Liver (tissue), 9 donors: Measurements from ENCODE around the gene LGALS9. TPM values are rescaled to one million over a fixed set of nuclear protein-coding genes. Genes with fewer than 3 reads are reported as not detected.

Source experiments
- DNase-seq: peaks from one replicate; pipeline ENCODE4 v3.0.0-alpha.2; 2017; ENCODE audit warnings: low spot score
- H3K27ac ChIP-seq, 2 donors: one replicate each; pipeline ENCODE4 v1.7.0; 2013; ENCODE audit warnings: inconsistent platforms in 2 of 2, low read length in 2 of 2, control low read depth in 1 of 2, low read depth in 1 of 2, mild to moderate bottlenecking in 1 of 2
- H3K27me3 ChIP-seq, 4 donors: one replicate each; pipeline versions ENCODE4 v1.6.1 to v1.7.0; 2013; ENCODE audit warnings: low read length in 3 of 4, inconsistent platforms in 1 of 4, mild to moderate bottlenecking in 1 of 4, moderate library complexity in 1 of 4; ENCODE audit not compliant: control insufficient read depth in 4 of 4, insufficient read depth in 4 of 4
- H3K36me3 ChIP-seq, 4 donors: one replicate each; pipeline versions ENCODE4 v1.6.1 to v1.7.0; 2013; ENCODE audit warnings: low read length in 3 of 4, mild to moderate bottlenecking in 3 of 4, low read depth in 1 of 4, moderate library complexity in 1 of 4; ENCODE audit not compliant: control insufficient read depth in 4 of 4, insufficient read depth in 3 of 4
- H3K4me1 ChIP-seq, 4 donors: one replicate each; pipeline versions ENCODE4 v1.6.1 to v1.7.0; 2013; ENCODE audit warnings: low read length in 3 of 4, mild to moderate bottlenecking in 3 of 4, moderate library complexity in 1 of 4; ENCODE audit not compliant: control insufficient read depth in 4 of 4, insufficient read depth in 4 of 4
- H3K4me3 ChIP-seq, 3 donors: one replicate each; pipeline versions ENCODE4 v1.6.1 to v1.7.0; 2013; ENCODE audit warnings: low read length in 3 of 3, control low read depth in 1 of 3, low read depth in 1 of 3, mild to moderate bottlenecking in 1 of 3
- H3K9ac ChIP-seq, 2 donors: one replicate each; pipeline ENCODE4 v1.7.0; 2013; ENCODE audit warnings: low read length in 2 of 2, mild to moderate bottlenecking in 2 of 2, moderate library complexity in 2 of 2, control low read depth in 1 of 2, low read depth in 1 of 2
- H3K9me3 ChIP-seq, 4 donors: one replicate each; pipeline versions ENCODE4 v1.6.1 to v1.7.0; 2013; ENCODE audit warnings: low read length in 3 of 4; ENCODE audit not compliant: control insufficient read depth in 4 of 4
- EGR1 ChIP-seq, 2 donors: IDR thresholded peaks; 2 replicates each; pipeline ENCODE4 v1.6.1; 2016 to 2018; ENCODE audit warnings: antibody characterized with exemption in 2 of 2, low read depth in 2 of 2
- FOXA1 ChIP-seq: IDR thresholded peaks from 2 replicates; pipeline ENCODE4 v1.6.1; 2016; ENCODE audit warnings: antibody characterized with exemption
- FOXA2 ChIP-seq: IDR thresholded peaks from 2 replicates; pipeline ENCODE4 v1.6.1; 2016; ENCODE audit warnings: antibody characterized with exemption
- GABPA ChIP-seq, 2 donors: IDR thresholded peaks in 1 of 2; conservative IDR thresholded peaks in 1 of 2; 2 replicates each; pipeline ENCODE4 v1.6.1; 2016; ENCODE audit warnings: antibody characterized with exemption in 2 of 2, mild to moderate bottlenecking in 1 of 2, moderate library complexity in 1 of 2
- HNF4A ChIP-seq, 2 donors: conservative IDR thresholded peaks; 2 replicates each; pipeline ENCODE4 v1.6.1; 2016; ENCODE audit warnings: antibody characterized with exemption in 2 of 2, mild to moderate bottlenecking in 2 of 2
- HNF4G ChIP-seq: IDR thresholded peaks from 2 replicates; pipeline ENCODE4 v1.6.1; 2016; ENCODE audit warnings: antibody characterized with exemption
- JUND ChIP-seq, 2 donors: IDR thresholded peaks; 2 replicates each; pipeline ENCODE4 v1.6.1; 2016; ENCODE audit warnings: antibody characterized with exemption in 2 of 2
- MAX ChIP-seq: IDR thresholded peaks from 2 replicates; pipeline ENCODE4 v1.6.1; 2016; ENCODE audit warnings: antibody characterized with exemption
- NR2F2 ChIP-seq: IDR thresholded peaks from 2 replicates; pipeline ENCODE4 v1.6.1; 2016; ENCODE audit warnings: antibody characterized with exemption
- RAD21 ChIP-seq, 2 donors: IDR thresholded peaks; 2 replicates each; pipeline ENCODE4 v1.6.1; 2016; ENCODE audit warnings: antibody characterized with exemption in 2 of 2, mild to moderate bottlenecking in 2 of 2
- REST ChIP-seq: IDR thresholded peaks from 2 replicates; pipeline ENCODE4 v1.6.1; 2016; ENCODE audit warnings: antibody characterized with exemption, mild to moderate bottlenecking
- RXRA ChIP-seq, 2 donors: IDR thresholded peaks; 2 replicates each; pipeline ENCODE4 v1.6.1; 2017 to 2018; ENCODE audit warnings: antibody characterized with exemption in 2 of 2, mild to moderate bottlenecking in 1 of 2
- SP1 ChIP-seq: IDR thresholded peaks from 2 replicates; pipeline ENCODE4 v1.6.1; 2018; ENCODE audit warnings: antibody characterized with exemption, mild to moderate bottlenecking
- TAF1 ChIP-seq: conservative IDR thresholded peaks from 2 replicates; pipeline ENCODE4 v1.6.1; 2016; ENCODE audit warnings: antibody characterized with exemption, mild to moderate bottlenecking
- YY1 ChIP-seq: IDR thresholded peaks from 2 replicates; pipeline ENCODE4 v1.6.1; 2016; ENCODE audit warnings: antibody characterized with exemption, mild to moderate bottlenecking
- ZBTB33 ChIP-seq: IDR thresholded peaks from 2 replicates; pipeline ENCODE4 v1.6.1; 2016; ENCODE audit warnings: antibody characterized with exemption
- WGBS: extraction: QIAGEN DNeasy Blood & Tissue Kit; methylation state at CpG from one replicate; pipeline ENCODE4 v1.1.7; 2013; 5-methylcytosine and 5-hydroxymethylcytosine counted together
- polyA plus RNA-seq, 2 donors: library from polyadenylated mRNA; stranded (reverse) in 1 of 2; unstranded in 1 of 2; fragments of 200-250 nt in 1 of 2; fragments of >200 nt in 1 of 2; fragmentation: Nextera tagmentation in 1 of 2; extraction: Ambion mirVana in 1 of 2; gene quantifications; one replicate each; pipeline versions ENCODE4 v1.2.1 to v1.2.3, GENCODE V29; 2013 to 2015
- total RNA-seq, 2 donors: library from RNA; depleted of rRNA; stranded (reverse); fragments of >200 nt; gene quantifications; one replicate each; pipeline ENCODE4 v1.2.3, GENCODE V29; 2014
- TF ChIP-seq, protein P1 (sequence below): IDR thresholded peaks from 2 replicates; pipeline ENCODE4 v1.6.1; 2016; ENCODE audit warnings: antibody characterized with exemption
- TF ChIP-seq, protein P2 (sequence below): fragments of 150-350 bp; IDR thresholded peaks from 2 replicates; pipeline ENCODE4 v1.5.1; 2017; ENCODE audit warnings: improper control_type of control experiment, low read depth, low read length; ENCODE audit not compliant: missing input control
- donor health status: healthy.
- donor health status: healthy.
- donor health status: healthy.
- donor health status: healthy.
- donor health status: healthy.

LGALS9 gene
- total and polyA plus RNA-seq, 4 donors = 6.1 to 24.7 (median 13.5) TPM

GRCh38 chr17:27597188-27597580, 33.8 kb upstream of the LGALS9 start:
- H3K27ac ChIP-seq = no peak overlapping the region
- 90% methylated on average over 10 of the region's 10 CpGs for WGBS
- H3K27me3 ChIP-seq = no peaks in the 10 kb centered on the region
- TF ChIP-seq MAX = no peak
- H3K36me3 ChIP-seq = peaks cover 0 to 9% (median 0%) of the 10 kb centered on the region in 4 donors
- no peak for DNase-seq
- no peaks in the 10 kb centered on the region for H3K4me1 ChIP-seq
- no peaks in the 10 kb centered on the region for H3K9me3 ChIP-seq
- H3K4me3 ChIP-seq = no peak overlapping the region
- H3K9ac ChIP-seq = no peak overlapping the region

DNA sequence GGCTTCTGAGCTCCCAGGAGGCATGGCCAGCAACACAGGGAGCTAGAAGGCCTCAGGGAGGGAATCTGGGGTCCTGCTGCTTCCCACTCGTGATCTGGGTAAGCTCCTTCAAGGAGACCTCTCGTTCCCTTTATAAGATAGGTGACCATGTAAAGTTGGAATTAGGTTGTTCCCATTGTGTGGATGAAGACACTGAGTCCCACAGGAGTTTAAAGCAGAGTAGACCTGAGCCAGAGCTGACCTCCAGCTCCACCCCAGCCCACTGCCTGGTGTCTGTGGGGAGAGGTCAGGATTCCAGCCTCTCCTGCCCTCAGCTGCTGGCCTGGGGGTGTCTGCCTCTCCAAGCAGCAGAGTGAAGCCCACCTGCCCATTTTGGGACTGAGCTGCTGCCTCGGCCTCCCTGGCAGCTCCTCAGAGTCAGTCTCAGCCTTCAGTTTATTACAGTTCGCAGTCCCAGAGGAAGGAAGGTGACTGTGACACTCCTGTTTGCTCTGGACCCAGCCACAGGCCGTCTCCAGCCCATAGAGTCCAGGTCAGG, 33.1 kb upstream of the LGALS9 start:
- Histone ChIP-seq H3K27ac (no peak overlapping the region), H3K4me1 (no peaks in the 10 kb centered on the region), H3K9ac (no peak overlapping the region), H3K4me3 (no peak overlapping the region), H3K36me3 (peaks cover 0 to 9% (median 0%) of the 10 kb centered on the region in 4 donors), H3K9me3 (no peaks in the 10 kb centered on the region), H3K27me3 (no peaks in the 10 kb centered on the region)
- TF ChIP-seq RXRA (IDR thresholded peaks at IDR 0.05) (no peak), JUND (IDR thresholded peaks at IDR 0.05) (no peak), RAD21 (IDR thresholded peaks at IDR 0.05) (no peak), EGR1 (IDR thresholded peaks at IDR 0.05; ENCODE audit: low read depth in 2 of 2) (no peak), TAF1 (no peak), ZBTB33 (no peak), REST (no peak)
- DNase-seq = no peak
- WGBS = 82% methylated on average over 5 of the region's 5 CpGs

GRCh38 chr17:27598337-27599050, 32.5 kb upstream of the LGALS9 start:
- no peak for DNase-seq
- Histone ChIP-seq H3K4me3 (no peak overlapping the region), H3K4me1 (no peaks in the 10 kb centered on the region), H3K27ac (no peak overlapping the region), H3K36me3 (peaks cover 0 to 4% (median 0%) of the 10 kb centered on the region in 4 donors), H3K27me3 (no peaks in the 10 kb centered on the region), H3K9ac (no peak overlapping the region), H3K9me3 (no peaks in the 10 kb centered on the region)
- 85% methylated on average over 17 of the region's 17 CpGs for WGBS
- TF ChIP-seq HNF4A (conservative IDR thresholded peaks at IDR 0.05) = no peak
- no peak for TF ChIP-seq SP1
- TF ChIP-seq, protein P1, sequence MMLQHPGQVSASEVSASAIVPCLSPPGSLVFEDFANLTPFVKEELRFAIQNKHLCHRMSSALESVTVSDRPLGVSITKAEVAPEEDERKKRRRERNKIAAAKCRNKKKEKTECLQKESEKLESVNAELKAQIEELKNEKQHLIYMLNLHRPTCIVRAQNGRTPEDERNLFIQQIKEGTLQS = no peak
- TF ChIP-seq EGR1 (IDR thresholded peaks at IDR 0.05; ENCODE audit: low read depth in 2 of 2) = no peak
- no peak for TF ChIP-seq RXRA (IDR thresholded peaks at IDR 0.05)
- no peak for TF ChIP-seq HNF4G
- no peak for TF ChIP-seq FOXA2
- no peak for TF ChIP-seq NR2F2
- no peak for TF ChIP-seq GABPA (IDR thresholded peaks at IDR 0.05 in 1 of 2, conservative IDR thresholded peaks at IDR 0.05 in 1 of 2)
- no peak for TF ChIP-seq JUND (IDR thresholded peaks at IDR 0.05)
- TF ChIP-seq YY1 = no peak
- TF ChIP-seq, protein P2, sequence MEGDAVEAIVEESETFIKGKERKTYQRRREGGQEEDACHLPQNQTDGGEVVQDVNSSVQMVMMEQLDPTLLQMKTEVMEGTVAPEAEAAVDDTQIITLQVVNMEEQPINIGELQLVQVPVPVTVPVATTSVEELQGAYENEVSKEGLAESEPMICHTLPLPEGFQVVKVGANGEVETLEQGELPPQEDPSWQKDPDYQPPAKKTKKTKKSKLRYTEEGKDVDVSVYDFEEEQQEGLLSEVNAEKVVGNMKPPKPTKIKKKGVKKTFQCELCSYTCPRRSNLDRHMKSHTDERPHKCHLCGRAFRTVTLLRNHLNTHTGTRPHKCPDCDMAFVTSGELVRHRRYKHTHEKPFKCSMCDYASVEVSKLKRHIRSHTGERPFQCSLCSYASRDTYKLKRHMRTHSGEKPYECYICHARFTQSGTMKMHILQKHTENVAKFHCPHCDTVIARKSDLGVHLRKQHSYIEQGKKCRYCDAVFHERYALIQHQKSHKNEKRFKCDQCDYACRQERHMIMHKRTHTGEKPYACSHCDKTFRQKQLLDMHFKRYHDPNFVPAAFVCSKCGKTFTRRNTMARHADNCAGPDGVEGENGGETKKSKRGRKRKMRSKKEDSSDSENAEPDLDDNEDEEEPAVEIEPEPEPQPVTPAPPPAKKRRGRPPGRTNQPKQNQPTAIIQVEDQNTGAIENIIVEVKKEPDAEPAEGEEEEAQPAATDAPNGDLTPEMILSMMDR = no peak
- no peak for TF ChIP-seq RAD21 (IDR thresholded peaks at IDR 0.05)
- TF ChIP-seq FOXA1 = no peak
- no peak for TF ChIP-seq TAF1
